Measurements from ENCODE around the gene SLC9A3.

- no peak for TF ChIP-seq POLR2A (IDR thresholded peaks at IDR 0.05; ENCODE audit: low read depth, low read length)
- TF ChIP-seq SPI1 (IDR thresholded peaks at IDR 0.05; ENCODE audit: low read depth, low read length) = no peak
- TF ChIP-seq POLR2AphosphoS5 (IDR thresholded peaks at IDR 0.05; ENCODE audit: low read depth, low read length) = no peak
- no peak for TF ChIP-seq TAF1 (IDR thresholded peaks at IDR 0.05; ENCODE audit: low read depth, low read length)
Measured at GRCh38 chr5:485113-485945, 38.9 kb downstream of the SLC9A3 start.
